T-helper 2 cell treated with Interferon-gamma antibody and Interleukin-4, amounts not matched to agents 100 ng/mL and 5 ng/mL, for 36 hours (primary cell): ENCODE measurements around the gene SMIM10. TPM values are rescaled to one million over a fixed set of nuclear protein-coding genes. Genes with fewer than 3 reads are reported as not detected.
"Not testable (repeated sequence)": the region's sequence is repeated elsewhere in the genome, so short reads cannot be mapped to it uniquely, and the experiment has no call there.

Source experiments
- intact Hi-C: fragments of 100-400 bp; cut with micrococcal nuclease; formaldehyde crosslinking; loops from one replicate; pipeline ENCODE4 v1.15.1; 2023
- total RNA-seq: library from RNA; stranded (reverse); gene quantifications from 2 replicates; pipeline ENCODE4 v1.2.3, GENCODE V29; 2022

The SMIM10 gene
- total RNA-seq, 1 donor from 2014 or later = 0.41 TPM

GRCh38 chrX:135010921-135011320 lies 20.1 kb downstream of the SMIM10 start:
- intact Hi-C loops = no loop called here

- intact Hi-C loops = no loop called here
These were observed 24.9 kb downstream of the SMIM10 start for GRCh38 chrX:135015523-135016245.

- intact Hi-C loops = not testable (repeated sequence)
These were observed 29.1 kb downstream of the SMIM10 start for GRCh38 chrX:135019890-135020289.

- intact Hi-C loops = not testable (repeated sequence)
These were observed 33.0 kb downstream of the SMIM10 start for GRCh38 chrX:135023791-135024190.

- intact Hi-C loops = no loop called here
These were observed 33.7 kb downstream of the SMIM10 start for GRCh38 chrX:135024526-135024925.

GRCh38 chrX:135030207-135030963 lies 39.6 kb downstream of the SMIM10 start:
- intact Hi-C loops = not testable (repeated sequence)

GRCh38 chrX:135041149-135042123 lies 50.6 kb downstream of the SMIM10 start:
- intact Hi-C loops = not testable (repeated sequence)

Other genes with a start within 250 kb of the SMIM10 start
- 46.8 and 49.0 TPM in 2 replicates for gene PABIR2, start 193.8 kb upstream of the SMIM10 start, total RNA-seq
- 12.2 and 13.6 TPM in 2 replicates for gene MOSPD1, start 75.7 kb upstream of the SMIM10 start, total RNA-seq
- gene RTL8B, start 31.6 kb downstream of the SMIM10 start, total RNA-seq = 0.20 and 0.30 TPM in 2 replicates
- 18.5 and 19.7 TPM in 2 replicates for gene RTL8C, start 41.4 kb downstream of the SMIM10 start, total RNA-seq
- 12.0 and 13.1 TPM in 2 replicates for gene RTL8A, start 61.1 kb downstream of the SMIM10 start, total RNA-seq
- not detected in 2 replicates for gene SMIM10L2B, start 107.7 kb downstream of the SMIM10 start, total RNA-seq
- gene ETDB, start 129.5 kb downstream of the SMIM10 start, total RNA-seq = not detected in 2 replicates
- not detected in 2 replicates for gene CT55, start 180.4 kb downstream of the SMIM10 start, total RNA-seq